AG20443 (cell line): ENCODE results near the gene GNPAT.
"Not testable (repeated sequence)": the region's sequence is repeated elsewhere in the genome, so short reads cannot be mapped to it uniquely, and the experiment has no call there.

ENCODE experiments used
- DNase-seq: peaks from one replicate; pipeline ENCODE4 v3.0.0; 2012; ENCODE audit warnings: low spot score, mixed read lengths

Gene GNPAT

GRCh38 chr1:231240883-231241735 lies at the start of gene GNPAT:
Gene GNPAT, plus strand, starts transcription at chr1:231241212. Its CDS starts 167 bp downstream, at chr1:231241379.
- peak; percentile 99 for DNase-seq

GRCh38 chr1:231192620-231193163 lies 48.3 kb upstream of the GNPAT start:
- DNase-seq = no peak

DNA sequence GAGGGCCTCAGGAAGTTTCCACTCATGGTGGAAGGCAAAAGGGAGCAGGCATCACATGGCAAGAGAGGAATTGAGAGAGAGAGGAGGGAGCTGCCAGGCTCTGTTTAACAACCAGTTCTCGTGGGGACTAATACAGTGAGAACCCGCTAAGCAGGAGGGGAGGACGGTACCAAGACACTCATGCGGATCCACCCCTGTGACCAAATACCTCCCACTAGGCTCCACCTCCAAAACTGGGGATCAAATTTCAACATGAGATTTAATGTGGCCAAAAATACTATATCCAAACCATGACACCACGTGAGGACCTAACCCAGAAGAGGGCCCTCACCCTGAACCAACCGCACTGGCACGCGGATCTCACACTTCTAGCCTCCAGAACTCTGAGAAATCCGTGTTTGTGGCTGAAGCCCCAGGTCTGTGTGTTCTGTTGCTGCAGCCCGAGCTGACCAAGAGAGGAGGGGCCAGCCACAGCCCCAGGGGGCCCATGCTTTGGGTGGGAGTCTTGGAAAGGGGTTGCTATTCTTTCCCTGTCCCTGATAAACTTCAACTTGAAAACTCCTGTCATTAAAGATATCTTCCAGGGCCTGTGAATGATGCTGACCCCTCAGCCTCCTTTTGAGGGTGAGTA lies 47.2 kb upstream of the GNPAT start:
- no peak for DNase-seq

DNA sequence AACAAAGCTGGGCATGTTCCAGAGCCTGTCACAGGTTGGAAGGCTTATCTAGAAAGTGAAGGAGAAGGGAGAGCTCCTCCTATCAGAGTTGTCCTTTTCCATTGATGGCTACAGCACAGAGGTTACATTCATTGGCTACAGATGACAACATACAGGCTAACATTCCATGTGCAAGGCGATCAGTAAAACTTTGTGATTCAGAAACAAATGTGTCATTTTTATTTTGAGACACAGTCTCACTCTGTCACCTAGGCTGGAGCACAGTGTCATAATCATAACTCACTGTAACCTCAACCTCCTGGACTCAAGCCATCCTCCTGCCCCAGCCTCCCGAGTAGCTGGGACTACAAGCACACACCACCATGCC lies 46.6 kb upstream of the GNPAT start:
- no peak for DNase-seq

DNA sequence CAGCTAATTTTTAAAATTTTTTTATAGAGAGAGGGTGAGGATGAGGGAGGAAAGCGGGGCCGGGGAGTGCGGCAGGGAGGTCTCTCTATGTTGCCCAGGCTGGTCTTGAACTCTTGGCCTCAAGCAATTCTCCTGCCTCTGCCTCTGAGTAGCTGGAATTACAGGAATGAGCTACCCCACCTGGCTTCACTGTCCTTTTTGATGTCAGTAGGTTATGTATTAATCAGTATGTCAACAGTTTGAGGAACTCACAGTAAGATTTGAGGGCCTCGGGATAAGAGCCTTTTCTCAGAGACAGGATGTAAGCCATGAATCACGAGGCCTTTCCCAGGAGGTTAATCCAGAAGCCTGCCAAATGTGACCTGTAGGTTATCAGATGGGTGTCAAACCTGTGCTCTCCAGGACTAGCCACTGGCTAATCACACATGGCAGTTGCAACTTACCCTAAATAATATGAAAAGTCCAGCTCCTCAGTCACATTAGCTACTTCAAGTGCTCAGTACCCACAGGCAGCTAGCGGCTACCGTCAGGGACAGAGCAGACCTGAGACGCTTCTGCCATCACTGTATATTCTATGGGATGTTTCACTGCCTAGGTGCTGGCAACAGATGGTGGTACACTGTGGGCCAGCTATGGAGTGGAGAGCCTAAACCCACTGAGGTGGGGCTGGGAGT lies 46.0 kb upstream of the GNPAT start:
- no peak for DNase-seq

DNA sequence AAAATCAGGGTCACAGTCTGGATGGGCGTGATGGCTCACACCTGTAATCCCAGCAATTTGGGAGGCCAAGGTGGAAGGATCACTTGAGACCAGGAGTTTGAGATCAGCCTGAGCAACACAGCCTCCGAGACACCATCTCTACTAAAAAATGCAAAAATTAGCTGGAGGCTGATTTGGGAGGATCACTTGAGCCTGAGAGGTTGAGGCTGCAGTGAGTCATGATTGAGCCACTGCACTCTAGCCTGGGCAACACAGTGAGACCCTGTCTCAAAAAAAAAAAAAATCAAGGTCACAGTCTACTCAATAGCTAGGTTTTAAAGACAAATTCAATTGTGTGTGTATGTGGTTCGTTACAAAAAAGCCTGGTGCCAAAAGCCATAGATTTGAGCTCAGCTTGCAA lies 44.7 kb upstream of the GNPAT start:
- DNase-seq = no peak

DNA sequence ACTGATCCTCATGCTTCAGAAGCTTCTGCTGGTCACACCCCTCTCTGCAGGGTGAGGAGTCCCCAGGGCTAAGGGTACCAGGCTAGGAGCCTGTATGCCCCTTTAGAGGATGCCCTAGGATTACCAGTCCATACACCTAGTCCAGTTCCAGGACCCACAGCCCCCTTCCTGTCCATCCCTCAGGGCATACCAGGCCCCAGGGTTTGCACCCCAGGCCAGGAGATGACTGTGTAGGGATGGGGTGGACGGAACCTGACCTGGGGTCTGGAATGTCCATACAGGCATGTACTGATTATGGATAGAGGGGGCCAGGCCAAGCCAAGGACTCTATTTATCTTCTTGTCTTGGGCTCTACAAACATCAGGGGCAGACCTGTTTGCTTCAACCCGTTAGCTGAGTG lies 44.3 kb upstream of the GNPAT start:
- no peak for DNase-seq

DNA sequence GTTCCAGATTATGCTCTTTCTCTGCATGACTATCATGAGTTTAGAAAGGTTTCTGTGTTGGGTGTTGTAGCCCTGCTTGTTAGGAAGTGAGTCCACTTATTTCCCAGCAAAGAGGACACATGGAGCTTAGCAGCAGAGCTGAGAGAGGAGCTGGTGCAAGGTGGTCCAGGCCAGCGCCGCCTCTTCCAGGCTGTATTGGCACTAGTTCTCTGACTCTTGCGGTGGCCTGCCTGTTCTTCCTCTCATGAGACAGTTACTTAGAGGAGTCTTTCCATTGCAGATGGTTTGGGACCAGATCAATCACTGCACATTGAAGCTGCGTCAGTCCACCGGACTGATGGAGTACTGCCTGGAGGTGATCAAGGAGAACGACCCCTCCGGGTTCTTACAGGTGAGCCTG lies 41.1 kb upstream of the GNPAT start:
- no peak for DNase-seq

GRCh38 chr1:231200388-231201031 lies 40.5 kb upstream of the GNPAT start:
- DNase-seq = peak; percentile 24

DNA sequence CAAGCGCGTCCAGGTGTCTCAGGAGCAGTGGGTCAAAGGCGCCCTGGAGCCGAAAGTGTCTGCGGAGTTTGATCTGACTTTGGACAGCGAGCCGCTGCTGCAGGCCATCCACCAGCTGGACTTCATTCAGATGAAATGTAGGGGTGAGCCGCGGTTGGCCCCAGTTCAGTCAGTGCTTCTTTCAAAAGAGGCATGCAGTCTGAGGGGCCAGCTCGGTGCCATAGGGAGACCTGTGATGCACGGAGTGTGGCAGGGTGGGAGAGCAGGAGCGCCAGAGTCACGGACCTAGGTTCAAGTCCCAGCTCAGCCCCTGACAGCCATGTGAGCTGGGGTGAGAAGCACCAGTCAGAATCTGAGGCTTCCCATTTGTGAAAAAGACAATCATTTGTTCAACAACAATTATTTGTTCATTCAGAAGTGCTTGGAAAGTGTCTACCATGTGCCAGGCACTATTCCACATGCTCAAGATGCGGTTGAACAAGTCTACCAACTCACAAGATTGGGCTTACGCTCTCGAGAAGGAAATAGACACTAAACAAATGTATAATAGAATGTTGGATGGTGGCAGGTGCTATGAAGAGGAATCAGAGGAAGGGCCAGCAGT lies 39.5 kb upstream of the GNPAT start:
- no peak for DNase-seq

DNA sequence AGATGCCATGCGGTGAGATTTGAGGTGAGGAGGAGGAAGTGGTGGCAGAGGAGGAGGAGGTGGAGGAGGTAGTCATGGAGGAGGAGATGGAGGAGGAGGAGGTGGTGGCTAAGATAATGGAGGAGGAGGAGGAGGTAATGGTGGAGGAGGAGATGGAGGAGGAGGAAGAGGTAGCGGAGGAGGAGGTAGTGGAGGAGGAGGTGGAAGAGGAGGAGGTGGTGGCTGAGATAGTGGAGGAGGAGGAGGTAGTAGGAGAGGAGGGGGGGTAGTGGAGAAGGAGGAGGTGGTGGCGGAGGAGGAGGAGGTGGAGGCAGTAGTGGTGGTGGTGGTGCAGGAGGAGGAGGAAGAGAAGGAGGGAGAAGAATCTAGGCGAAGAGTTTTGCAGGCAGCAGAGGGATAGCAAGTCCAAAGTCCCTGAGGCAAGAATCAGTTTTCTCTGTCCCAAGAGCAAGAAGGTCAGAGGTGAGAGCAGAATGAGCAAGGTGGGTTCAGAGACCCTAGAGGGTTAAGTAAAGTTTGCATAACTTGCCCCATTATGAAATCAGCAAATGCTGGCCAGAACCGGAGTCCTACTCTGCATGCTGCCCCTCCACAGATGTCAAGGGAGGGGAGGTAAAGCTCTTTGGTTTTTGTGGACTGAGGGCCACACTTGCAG lies 38.9 kb upstream of the GNPAT start:
- no peak for DNase-seq

GRCh38 chr1:231203259-231204057 lies 37.6 kb upstream of the GNPAT start:
- DNase-seq = no peak

GRCh38 chr1:231206856-231207255 lies 34.2 kb upstream of the GNPAT start:
- DNase-seq = no peak

DNA sequence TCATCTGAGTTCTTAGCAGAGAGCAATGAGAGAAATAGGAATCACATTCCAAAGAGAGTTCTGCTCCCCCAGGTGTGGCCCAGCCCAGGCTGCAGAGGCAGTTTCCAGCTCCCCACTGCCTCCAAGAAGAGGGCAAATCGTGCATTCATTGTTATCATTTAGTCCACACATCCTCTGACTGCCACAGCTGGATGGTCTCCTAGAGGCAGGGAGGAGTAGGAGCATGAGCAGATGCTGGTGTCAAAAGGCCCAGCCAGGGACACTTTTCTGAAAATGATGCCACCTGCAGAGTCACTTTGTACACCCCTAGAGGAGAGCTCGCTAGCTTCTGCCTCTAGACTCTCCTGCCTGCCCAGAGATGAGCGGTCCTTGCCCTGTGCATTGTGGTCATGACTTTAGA lies 33.6 kb upstream of the GNPAT start:
- no peak for DNase-seq

DNA sequence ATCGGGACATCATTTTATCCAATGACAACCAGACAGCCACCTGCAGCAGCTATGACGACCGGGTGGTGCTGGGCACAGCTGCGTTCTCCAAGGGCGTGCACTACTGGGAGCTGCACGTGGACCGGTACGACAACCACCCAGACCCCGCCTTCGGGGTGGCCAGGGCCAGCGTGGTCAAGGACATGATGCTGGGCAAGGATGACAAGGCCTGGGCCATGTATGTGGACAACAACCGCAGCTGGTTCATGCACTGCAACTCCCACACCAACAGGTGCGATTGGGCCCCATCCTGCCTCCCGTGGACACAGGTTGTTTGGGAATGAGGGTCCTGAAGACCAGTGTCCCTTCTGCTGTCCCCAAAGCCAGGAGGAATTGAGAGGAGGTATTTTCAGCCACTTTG lies 32.0 kb upstream of the GNPAT start:
- no peak for DNase-seq

GRCh38 chr1:231209531-231209930 lies 31.5 kb upstream of the GNPAT start:
- no peak for DNase-seq

DNA sequence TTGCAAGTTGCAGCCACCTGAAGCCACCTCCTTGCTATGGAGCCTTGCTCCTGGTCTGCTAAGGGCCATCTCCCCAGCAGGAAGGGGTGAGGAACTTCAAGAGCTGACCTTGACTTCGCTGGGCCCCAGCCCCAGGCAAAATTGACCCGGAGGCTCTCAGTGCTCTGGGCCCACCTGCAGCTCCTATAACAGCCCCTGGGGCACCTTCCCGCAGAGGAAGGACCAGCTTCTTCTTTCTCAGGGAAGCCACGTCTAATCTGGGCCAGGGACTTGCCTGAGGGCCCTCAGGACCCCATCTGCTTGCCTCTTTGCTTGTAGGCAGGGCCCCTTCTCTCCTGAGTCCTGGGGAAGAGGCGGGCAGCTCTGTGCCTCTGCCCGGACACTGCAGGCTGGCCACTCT lies 30.9 kb upstream of the GNPAT start:
- no peak for DNase-seq

GRCh38 chr1:231211005-231211857 lies 29.8 kb upstream of the GNPAT start:
- DNase-seq = peak; percentile 85

DNA sequence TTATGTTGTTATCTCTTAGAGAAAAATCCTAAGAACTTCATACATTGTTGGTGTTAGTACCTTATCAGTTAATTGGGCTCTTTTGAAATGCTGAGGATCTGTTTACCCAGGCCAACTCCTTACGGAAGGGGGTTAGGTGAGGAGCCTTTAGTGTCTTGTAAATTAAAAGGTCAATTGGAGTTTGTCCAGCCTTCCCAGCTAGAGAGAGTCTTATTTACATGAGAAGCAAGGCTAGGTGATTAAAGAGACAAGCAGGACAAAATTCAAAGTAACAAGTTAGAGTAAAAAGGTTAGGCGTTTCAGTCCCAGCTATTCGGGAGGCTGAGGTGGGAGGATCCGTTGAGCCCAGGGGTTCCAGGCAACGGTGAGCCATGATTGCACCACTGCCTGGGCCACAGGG lies 28.7 kb upstream of the GNPAT start:
- not testable (repeated sequence) for DNase-seq
